ENCODE measurements around the gene XYLT1.

DNA sequence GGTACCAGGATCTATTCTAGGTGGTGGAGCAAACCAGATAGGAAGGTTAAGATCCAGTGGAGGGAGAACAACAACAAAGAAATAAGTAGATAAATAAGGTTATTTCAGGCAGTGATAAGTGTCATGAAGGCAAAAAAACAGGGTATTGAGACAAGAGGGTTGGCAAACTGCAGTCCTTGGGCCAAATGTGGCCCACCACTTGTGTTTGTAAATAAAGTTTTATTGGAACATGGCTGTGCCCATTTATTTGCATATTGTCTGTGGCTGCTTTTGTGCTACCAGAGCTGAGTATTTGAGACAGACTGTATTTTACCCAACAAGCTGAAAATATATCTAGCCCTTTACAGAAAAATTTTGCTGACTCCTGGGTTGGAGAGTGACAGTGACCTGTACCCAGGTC, 361.3 kb downstream of the XYLT1 start:
- TF ChIP-seq EZH2phosphoT487 (IDR thresholded peaks at IDR 0.05; ENCODE audit: low read depth) (no peak), CTCF (IDR thresholded peaks at IDR 0.05; ENCODE audit: low read depth, low read length) (no peak)

Measured in OCI-LY3 (cell line).